ENCODE measurements around the gene SH2D7.

GRCh38 chr15:78083186-78083585, 9.2 kb upstream of the SH2D7 start:
- TF ChIP-seq CTCF (conservative IDR thresholded peaks at IDR 0.05; ENCODE audit: low read depth in 2 of 2) = no peak
- TF ChIP-seq, protein P1, sequence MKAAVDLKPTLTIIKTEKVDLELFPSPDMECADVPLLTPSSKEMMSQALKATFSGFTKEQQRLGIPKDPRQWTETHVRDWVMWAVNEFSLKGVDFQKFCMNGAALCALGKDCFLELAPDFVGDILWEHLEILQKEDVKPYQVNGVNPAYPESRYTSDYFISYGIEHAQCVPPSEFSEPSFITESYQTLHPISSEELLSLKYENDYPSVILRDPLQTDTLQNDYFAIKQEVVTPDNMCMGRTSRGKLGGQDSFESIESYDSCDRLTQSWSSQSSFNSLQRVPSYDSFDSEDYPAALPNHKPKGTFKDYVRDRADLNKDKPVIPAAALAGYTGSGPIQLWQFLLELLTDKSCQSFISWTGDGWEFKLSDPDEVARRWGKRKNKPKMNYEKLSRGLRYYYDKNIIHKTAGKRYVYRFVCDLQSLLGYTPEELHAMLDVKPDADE (IDR thresholded peaks at IDR 0.05) = no peak
